OCI-M2 (cell line): ENCODE data around the gene PBX2.
A peak's percentile ranks its signal among the peaks of the same experiment; 100 is the strongest.
"Not testable (repeated sequence)": the region's sequence is repeated elsewhere in the genome, so short reads cannot be mapped to it uniquely, and the experiment has no call there.

Source experiments
- DNase-seq: peaks from one replicate; lab custom pipeline; 2025; ENCODE audit not compliant: unreplicated experiment; lab: John Stamatoyannopoulos, UW

PBX2 gene

GRCh38 chr6:32203426-32204267 is 13.6 kb upstream of the PBX2 start:
- DNase-seq: no peak

GRCh38 chr6:32202186-32202585 is 12.2 kb upstream of the PBX2 start:
- no peak for DNase-seq

DNA sequence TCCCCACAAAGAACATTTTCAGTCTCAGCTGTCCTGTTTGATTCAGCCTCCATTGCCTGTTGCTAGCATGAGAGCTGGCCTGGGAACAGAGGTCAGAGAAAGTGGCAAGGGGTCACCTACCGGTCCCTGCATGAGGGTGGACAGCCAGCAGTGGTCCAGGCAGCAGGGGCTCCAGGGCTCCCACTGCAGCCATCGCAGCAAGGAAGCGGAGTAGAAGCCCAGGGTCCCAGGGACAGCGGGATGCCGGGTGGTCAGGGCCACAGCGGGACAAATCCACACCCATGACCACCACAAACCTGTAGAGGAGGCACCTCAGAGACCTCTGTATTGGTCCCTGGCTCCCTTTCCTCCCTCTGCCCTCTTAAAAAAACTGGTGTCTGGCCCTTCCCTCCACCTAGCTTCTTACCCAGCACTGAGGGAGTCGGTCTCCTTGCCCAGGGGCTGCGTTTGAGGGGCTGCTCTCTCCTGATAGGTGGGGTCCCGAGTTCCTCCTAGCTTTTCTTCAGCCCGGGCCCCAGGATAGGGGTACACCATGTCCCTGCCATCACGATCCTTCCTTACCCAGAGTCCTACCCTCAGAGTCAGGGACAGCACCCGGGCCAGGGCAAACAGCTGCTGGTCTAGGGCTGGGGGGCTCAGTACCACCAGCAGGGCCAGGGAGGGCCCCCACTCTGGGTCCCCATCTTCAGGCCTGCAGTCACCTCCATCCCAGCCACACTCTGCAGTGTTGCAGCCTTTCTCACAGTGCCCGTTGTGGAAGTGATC is 10.9 kb upstream of the PBX2 start:
- no peak for DNase-seq

DNA sequence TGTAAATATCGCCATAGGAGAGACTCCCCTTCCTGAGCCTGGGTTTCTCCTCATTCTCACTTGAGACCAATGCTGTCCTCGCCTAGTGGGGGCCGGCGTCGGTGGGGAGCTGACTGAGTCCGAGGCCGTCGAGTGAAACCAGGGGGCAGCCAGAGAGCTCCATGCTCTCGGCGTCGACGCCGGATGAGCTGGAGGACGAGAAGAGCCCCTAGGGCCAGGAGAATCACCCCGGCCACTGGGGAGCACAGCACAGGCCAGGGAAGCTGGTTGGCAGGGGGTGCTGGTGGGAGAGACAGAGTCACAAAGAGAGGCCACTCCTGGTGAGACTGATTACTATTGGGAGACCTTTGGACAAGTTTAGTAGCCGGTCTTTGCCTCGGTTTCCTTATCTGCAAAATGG is 8.9 kb upstream of the PBX2 start:
- no peak for DNase-seq

DNA sequence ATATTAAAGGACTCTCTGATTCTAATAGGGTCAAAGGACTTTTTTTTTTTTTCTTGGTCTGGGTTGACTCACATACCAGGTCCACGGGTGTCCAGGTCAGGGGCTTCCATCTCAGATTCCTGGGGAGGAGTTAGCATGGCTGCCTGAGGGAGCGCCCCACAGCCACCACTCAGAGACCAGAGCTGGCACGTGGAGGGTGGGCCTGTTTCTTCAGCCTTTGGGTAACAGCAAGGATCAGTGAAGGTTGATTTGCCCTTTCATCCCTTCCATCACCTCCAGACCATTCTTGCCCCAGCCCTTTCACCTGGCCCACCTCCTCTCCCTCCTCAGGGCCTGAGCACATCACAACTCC is 8.3 kb upstream of the PBX2 start:
- no peak for DNase-seq

DNA sequence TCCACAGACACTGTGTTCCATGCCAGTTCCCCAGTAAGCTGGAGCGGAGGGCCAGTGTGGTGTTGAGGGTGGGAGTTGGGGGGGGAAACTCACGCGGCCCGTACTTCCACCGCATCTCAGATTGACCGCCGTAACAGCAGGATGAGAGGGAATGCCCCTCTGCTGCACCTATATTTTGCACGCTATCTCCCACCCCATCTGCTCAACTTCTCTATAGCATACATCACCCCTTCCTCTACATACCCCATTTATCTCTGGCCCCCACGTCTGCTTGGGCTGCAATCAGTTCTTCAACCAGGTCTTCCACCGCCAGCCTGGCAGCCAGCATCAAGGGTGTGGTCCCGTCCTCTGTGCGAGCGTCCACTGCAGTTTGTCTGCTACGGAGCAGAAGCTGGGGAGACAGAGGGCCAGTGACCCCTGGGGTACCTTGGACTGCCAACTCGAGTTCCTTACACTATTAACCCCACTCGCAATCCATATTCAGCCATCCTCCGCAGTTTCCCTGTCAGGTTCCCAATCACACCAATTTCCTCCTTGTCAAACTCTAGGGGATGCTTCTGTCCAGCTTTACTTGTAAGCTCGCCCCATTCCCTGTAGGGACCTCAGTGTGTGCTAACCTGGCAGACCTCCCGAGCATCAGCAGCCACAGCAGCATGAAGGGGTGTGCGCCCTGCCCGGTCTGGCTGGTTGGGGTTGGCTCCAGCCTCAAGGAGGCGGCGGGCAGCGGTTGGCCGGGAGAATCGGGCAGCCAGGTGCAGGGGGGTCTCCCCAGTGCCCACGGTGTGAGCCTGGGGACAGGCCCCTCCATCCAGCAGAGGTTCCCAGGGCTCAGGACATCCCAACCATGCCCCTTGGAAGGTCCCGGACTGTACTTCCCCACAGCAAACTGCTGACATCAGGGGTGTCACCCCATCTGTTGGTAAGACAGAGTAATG is 6.9 kb upstream of the PBX2 start:
- no peak for DNase-seq

DNA sequence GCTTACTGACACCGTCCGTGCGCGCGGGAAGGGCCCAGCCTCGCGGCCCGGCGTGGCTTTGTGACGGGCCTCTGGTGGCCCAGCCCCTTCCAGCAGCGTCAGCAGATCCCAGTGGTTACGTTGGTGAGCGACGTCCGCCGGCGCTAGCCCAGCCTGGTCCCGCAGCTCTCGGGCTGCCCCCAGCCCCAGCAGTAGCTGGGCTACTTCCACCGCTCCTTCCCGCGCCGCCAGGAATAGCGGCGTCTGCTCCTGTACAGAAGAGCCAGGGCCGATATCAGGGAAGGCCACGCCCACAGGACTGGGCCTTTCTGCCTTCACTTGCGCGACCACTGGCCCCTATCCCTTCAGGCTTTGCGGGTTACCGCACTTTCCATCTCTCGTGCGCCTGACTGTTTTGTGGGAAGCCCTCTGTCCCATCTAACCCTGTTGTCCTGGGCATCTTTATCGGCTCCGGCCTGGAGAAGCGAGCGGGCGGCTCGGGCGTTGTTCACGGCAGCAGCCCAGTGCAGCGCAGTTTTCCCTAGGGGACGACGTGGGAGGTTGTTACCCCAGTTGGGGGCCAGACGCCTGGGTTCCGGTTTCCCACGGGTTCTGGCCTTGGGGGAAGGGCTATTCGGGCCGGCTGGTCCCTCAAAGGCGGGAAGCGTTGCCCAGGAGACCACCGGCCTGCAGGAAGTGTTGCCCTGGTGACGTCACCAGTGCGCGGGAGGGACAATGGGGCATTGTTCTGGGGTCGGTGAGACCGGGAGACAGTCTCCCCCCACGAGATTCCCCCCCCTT is 6.1 kb upstream of the PBX2 start:
- no peak for DNase-seq

GRCh38 chr6:32195652-32195901 is 5.6 kb upstream of the PBX2 start:
- peak; percentile 96 for DNase-seq

DNA sequence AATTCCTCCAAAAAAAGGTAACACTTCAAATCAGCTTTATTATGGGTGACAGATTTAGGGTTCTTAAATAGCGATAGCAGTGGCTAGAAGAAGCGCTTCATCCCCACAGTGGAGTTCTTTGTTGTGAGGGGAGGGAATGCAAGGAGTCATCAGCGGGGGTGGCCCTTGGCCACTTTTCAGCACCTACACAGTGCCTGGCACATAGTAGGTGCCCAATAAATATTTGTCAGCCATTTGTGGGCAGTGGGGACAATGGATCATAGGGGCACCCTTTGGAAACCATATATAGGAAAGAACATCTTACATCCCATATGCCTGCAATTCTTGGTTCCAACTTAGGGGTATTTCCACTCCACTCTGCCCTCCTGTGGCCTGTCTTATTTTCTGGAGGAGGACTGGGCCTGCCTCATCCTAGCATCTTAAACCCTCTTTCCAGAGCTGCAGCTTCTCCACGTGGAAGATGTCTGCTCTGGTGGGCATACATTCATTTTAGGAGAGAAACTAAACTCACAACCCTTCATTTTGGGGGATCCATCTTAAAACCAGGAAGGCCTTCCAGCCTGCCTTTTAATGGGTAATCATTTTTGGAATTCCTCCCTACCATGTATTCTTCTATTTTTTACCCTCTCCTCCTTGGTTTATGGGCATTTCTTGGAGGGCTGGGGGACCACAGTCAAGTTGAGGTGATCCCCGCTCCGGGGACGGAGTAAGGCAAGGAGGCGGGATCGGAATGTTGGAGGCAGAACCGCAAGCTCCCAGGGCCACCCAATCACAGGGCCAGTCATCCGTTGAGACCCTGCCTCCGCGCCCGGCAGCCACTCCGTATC is 5.0 kb upstream of the PBX2 start:
- no peak for DNase-seq

GRCh38 chr6:32194388-32194787 is 4.4 kb upstream of the PBX2 start:
- no peak for DNase-seq

DNA sequence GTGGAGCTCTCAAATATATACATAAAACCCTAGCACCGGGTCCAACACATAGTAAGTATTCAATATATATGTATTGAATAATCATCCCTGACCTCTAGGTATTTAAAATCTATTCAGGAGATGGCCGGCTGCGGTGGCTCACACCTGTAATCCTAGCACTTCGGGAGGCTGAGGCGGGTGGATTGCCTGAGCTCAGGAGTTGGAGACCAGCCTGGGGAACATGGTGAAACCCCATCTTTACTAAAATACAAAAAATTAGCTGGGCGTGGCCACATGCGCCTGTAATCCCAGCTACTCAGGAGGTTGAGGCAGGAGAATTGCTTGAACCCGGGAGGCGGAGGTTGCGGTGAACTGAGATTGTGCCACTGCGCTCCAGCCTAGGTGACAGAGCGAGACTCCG is 3.1 kb upstream of the PBX2 start:
- DNase-seq: not testable (repeated sequence)

GRCh38 chr6:32192608-32193039 is 2.6 kb upstream of the PBX2 start, which contains the start of gene GPSM3:
Gene GPSM3, minus strand, starts transcription at chr6:32192643. Its CDS starts 130 bp downstream, at chr6:32192513.
- peak; percentile 91 for DNase-seq

GRCh38 chr6:32191696-32192607 is 1.9 kb upstream of the PBX2 start:
- no peak for DNase-seq

DNA sequence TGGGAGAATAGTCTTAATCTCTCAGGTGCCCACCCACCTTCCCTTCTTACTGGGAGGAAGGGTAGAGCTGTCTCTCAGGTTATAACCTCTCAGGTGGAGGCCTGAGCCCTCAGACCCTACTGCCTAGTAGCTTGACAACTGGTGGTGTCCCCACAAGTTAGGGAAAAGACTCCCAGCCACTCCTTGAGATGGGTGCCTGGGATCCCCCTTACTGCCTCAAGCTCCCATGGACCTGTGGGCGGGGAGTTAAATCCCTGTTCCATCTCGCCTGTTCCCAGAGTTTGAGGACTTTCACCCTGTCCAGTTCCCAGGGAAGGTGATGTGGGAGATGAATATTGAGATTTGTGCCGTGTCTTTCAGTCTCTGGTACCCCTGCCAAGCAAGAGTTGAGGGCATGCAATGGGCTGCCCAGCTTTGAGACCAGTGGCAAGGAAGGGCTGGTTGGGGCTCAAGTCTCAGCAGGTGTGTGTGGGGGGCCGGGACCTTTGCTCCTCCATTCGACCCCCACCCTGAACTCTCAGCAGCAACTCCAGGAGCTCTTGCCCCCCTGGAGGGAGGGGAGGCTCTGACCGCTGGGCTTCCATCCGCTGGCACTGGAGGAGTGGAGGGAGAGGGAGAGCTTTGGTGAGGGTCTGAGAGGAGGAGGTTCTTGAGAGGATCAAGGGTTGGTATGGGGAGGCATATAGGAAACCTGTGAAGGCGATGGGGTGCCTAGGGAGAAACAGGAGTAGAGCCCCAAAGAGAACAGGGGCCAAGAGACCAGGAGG is 1.1 kb upstream of the PBX2 start:
- DNase-seq: no peak

DNA sequence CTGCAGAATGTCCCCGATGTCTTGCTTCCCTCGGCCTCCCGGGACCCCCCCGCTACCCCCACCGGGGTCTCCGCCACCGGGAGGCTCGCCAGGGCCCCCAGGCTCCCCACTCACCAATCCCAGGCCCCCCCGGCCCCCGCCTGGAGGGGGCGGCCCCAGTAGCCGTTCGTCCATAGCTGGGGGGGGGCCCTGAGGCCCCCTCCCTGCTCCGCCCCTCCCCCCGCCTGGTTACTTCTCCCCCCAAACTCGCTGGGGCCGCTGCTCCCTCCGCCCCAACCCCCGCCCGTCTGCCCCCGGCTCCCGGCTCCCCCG is 304 bp downstream of the PBX2 start:
- DNase-seq: no peak

- no peak for DNase-seq
These were observed 797 bp downstream of the PBX2 start for GRCh38 chr6:32189069-32189741.

GRCh38 chr6:32188381-32189068 is 1.5 kb downstream of the PBX2 start:
- DNase-seq: no peak
